HepG2 (cell line): ENCODE results near the gene SAP30. TPM values are rescaled to one million over a fixed set of nuclear protein-coding genes. Genes with fewer than 3 reads are reported as not detected.
A peak's percentile ranks its signal among the peaks of the same experiment; 100 is the strongest.

ENCODE experiments used
- ARID5B ChIP-seq: IDR thresholded peaks from 2 replicates; pipeline ENCODE4 v1.4.0; 2020; ENCODE audit warnings: mild to moderate bottlenecking, missing genetic modification reagents
- HDAC1 ChIP-seq: sonication (generic); formaldehyde crosslinking; IDR thresholded peaks from 2 replicates; pipeline ENCODE4 v1.5.1; 2020; ENCODE audit warnings: mild to moderate bottlenecking, missing genetic modification reagents
- HNF1B ChIP-seq: sonication (generic); formaldehyde crosslinking; IDR thresholded peaks from 2 replicates; pipeline ENCODE4 v1.5.1; 2020; ENCODE audit warnings: mild to moderate bottlenecking, moderate library complexity, missing genetic modification reagents
- HNRNPK ChIP-seq: fragments of 200-400 bp; formaldehyde crosslinking; IDR thresholded peaks from 2 replicates; pipeline ENCODE4 v1.6.1; 2018; ENCODE audit warnings: low read length, low read depth, moderate library complexity, mild to moderate bottlenecking; ENCODE audit not compliant: poor library complexity, severe bottlenecking
- MAFG ChIP-seq: sonication (generic); formaldehyde crosslinking; IDR thresholded peaks from 2 replicates; pipeline ENCODE4 v1.5.1; 2020; ENCODE audit warnings: mild to moderate bottlenecking, missing genetic modification reagents
- NBN ChIP-seq: fragments of 450-650 bp; conservative IDR thresholded peaks from 2 replicates; pipeline ENCODE4 v1.6.1; 2017
- PAXIP1 ChIP-seq: sonication (generic); formaldehyde crosslinking; conservative IDR thresholded peaks from 2 replicates; pipeline ENCODE4 v1.4.0; 2020; ENCODE audit warnings: mild to moderate bottlenecking, missing genetic modification reagents, moderate library complexity
- RELA ChIP-seq: sonication (generic); formaldehyde crosslinking; IDR thresholded peaks from 2 replicates; pipeline ENCODE4 v1.4.0; 2020; ENCODE audit warnings: missing genetic modification reagents
- SMYD3 ChIP-seq: sonication (generic); formaldehyde crosslinking; IDR thresholded peaks from 2 replicates; pipeline ENCODE4 v1.8.1; 2023; ENCODE audit warnings: mild to moderate bottlenecking, missing genetic modification reagents
- TRIM22 ChIP-seq: fragments of 450-650 bp; IDR thresholded peaks from 2 replicates; pipeline ENCODE4 v1.6.1; 2017
- ZNF281 ChIP-seq: sonication (generic); formaldehyde crosslinking; IDR thresholded peaks from 2 replicates; pipeline ENCODE4 v1.4.0; 2020; ENCODE audit warnings: missing genetic modification reagents, borderline replicate concordance
- ZNF337 ChIP-seq: sonication (generic); formaldehyde crosslinking; IDR thresholded peaks from 2 replicates; pipeline ENCODE4 v1.5.1; 2020; ENCODE audit warnings: missing genetic modification reagents, low read depth, mild to moderate bottlenecking, borderline replicate concordance
- ZNF510 ChIP-seq: sonication (generic); formaldehyde crosslinking; IDR thresholded peaks from 2 replicates; pipeline ENCODE4 v1.4.0; 2020; ENCODE audit warnings: low read depth, mild to moderate bottlenecking, missing genetic modification reagents
- polyA plus RNA-seq, 8 experiments: library from polyadenylated mRNA; depleted of rRNA in 3 of 8; stranded (reverse) in 7 of 8; unstranded in 1 of 8; fragments of >200 nt; fragmentation: Illumina TruSeq in 4 of 8; extraction: Trizol in 4 of 8; gene quantifications; 2 replicates each; pipeline versions ENCODE4 v1.2.1 to v1.2.3, GENCODE V29; 2011 to 2016; ENCODE audit warnings: low read depth in 4 of 8, missing spikeins in 1 of 8, mixed read lengths in 1 of 8; ENCODE audit not compliant: insufficient read depth in 1 of 8
- total RNA-seq, 5 experiments: library from RNA; depleted of rRNA; stranded (reverse); fragments of >200 nt; fragmentation: Illumina TruSeq; extraction: Trizol; gene quantifications; 2 replicates each; pipeline ENCODE4 v1.2.3, GENCODE V29; 2016; ENCODE audit warnings: low read depth in 1 of 5

SAP30 gene
- total and polyA plus RNA-seq, 2 of the 13 experiments (the other 11 are each of a cell fraction or from before 2014, with no cell fraction given), result 14.2 to 25.1 TPM

- TF ChIP-seq PAXIP1 (CRISPR knock-in tag), result peak; percentile 30; the same call in 1 of the 2 replicates
- TF ChIP-seq HNF1B (CRISPR knock-in tag), result no peak
- TF ChIP-seq ZNF510 (CRISPR knock-in tag), result 0 out of 2 replicates have a peak, but pooled peaks have one; percentile 64
- no peak for TF ChIP-seq RELA
- TF ChIP-seq SMYD3 (CRISPR knock-in tag), result no peak
- no peak for TF ChIP-seq ZNF281 (CRISPR knock-in tag)
- TF ChIP-seq HNRNPK, result peak; percentile 1
- no peak for TF ChIP-seq NBN
- no peak for TF ChIP-seq MAFG (CRISPR knock-in tag)
- TF ChIP-seq TRIM22, result no peak
- no peak for TF ChIP-seq ZNF337 (CRISPR knock-in tag)
- TF ChIP-seq ARID5B (CRISPR knock-in tag), result peak; percentile 47; the same call in 1 of the 2 replicates
- TF ChIP-seq HDAC1 (CRISPR knock-in tag), result peak; percentile 75
Observed at GRCh38 chr4:173370477-173371291, at the start of gene SAP30 (continued).
